GM19351 (cell line): ENCODE results near the gene TRMT11.

Source experiments
- ATAC-seq: cut with Tn5 transposase; IDR thresholded peaks from one replicate; pipeline ENCODE4 v1.9.1; 2021; ENCODE audit warnings: mild to moderate bottlenecking, moderate library complexity; ENCODE audit not compliant: unreplicated experiment

TRMT11 gene

DNA sequence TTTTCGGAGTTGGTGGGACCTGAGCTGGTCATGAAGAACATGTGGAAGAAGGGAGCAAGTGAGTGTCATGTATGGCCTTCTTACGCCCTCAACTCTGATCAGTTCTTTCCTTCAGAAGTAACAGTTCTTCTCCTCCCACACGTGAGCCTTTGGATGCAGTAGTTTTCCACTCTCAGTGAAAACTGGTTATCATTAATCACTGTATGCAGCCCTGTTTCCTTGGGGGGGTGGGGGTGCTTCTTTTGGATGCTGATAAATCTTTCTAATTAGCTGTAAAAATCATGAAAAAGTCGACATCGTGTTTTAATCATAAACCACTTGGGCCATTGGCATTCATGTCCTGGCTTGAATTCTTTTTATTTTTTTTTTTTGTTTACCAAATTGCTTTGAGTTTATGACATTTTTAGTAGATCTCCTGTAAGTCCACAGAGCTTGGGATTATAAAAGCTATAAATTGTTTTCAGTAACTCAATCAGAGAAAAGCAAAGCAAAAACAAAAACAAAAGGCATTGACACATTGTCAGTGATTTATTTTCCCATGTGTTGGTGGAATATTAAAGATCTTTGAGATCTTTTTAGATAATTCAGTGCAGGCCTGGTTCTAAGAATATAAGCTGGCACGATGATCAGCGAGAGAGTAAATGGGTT, 84.8 kb downstream of the TRMT11 start:
- ATAC-seq = no peak

DNA sequence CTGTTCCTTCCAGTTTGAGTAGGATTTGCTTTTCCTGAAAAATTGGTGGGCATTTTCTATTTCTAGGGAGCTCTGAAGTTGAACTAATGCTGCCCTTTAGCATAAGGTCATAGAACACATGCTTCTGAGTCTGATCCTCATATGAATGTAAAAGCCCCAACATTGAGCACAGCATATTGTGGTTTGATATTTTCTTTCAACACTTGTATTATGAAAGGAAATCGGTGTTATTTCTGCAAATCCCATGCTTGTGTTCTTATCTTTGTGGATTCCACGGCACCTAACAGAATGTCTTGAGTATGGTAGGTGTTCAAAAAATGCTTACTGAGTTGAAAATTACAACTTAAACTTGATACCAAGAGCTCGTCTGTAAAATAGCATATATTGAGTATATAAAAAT, 85.8 kb downstream of the TRMT11 start:
- no peak for ATAC-seq

DNA sequence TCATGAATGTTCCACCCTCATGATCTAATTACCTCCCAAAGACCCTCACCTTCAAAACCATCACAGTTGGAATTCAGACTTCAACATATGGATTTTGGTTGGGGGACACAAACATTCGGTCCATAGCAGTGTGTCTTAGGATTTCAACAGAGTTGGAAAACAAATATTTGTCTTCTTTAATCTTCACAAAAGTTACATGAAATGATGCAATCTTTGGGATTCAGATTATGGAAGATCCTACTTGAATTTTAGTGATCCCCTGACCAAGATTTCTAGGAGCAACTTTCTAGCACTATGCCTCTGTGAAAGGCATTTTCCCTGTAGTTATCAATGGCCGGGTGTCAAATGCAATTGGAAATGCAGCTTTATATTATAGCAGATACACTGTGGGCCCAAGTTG, 86.5 kb downstream of the TRMT11 start:
- no peak for ATAC-seq

DNA sequence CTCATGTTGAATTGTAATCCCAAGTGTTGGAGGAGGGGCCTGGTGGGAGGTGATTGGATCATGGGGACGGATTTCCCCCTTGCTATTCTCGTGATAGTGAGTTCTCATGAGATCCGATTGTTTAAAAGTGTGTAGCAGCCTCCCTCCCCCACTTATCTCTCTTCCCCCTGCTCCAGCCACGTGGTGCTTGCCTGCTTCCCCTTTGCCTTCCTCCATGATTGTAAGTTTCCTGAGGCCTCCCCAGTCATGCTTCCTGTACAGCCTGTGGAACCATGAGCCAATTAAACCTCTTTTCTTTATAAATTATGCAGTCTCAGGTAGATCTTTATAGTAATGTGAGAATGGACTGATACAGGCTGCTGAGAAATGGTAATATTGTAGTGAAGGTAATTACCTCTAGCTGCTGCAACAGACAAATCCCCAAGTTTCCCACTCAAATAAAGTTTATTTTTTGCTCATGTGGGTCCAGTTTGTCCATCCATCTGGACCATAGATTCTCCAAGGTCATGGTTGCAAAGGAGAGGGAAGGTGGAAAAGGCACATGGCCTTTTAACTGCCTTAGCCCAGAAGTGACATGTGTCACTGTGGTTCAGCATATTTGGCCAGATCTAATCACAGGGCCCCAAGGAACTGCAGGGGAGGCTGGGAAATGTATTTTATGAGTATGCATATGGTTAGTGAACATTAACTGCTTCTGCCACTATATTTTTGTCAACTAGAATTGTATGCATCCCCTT, 89.2 kb downstream of the TRMT11 start:
- ATAC-seq = no peak

DNA sequence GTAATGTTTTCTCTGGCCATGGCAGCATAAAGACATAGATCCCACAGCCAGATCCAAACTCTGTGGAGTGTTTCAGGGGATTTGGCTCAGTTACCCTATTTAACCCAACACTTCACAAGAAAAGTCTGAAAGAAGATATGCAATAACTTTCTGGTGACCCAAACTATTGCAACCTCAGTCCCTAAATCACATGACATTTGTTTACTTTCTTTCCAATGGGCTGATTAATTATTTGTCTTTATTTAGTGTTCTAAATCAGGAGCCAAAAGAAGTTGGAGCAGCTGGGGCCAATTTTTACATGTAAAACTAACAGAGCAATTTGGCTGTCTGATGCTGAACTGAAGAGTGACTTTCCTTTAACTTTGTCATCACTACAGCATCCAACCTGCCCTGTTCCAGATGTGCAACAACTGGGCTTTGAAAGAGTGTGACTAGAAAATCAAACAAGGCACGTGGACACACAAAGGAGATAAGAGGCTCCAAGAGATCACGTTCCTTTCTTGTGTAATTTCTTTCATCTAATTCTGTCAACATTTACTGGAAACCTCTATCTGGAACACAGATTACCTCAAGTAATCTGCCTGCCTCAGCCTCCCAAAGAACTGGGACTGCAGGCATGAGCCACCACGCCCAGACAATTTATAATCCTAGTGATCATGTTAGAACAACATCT, 90.8 kb downstream of the TRMT11 start:
- no peak for ATAC-seq

DNA sequence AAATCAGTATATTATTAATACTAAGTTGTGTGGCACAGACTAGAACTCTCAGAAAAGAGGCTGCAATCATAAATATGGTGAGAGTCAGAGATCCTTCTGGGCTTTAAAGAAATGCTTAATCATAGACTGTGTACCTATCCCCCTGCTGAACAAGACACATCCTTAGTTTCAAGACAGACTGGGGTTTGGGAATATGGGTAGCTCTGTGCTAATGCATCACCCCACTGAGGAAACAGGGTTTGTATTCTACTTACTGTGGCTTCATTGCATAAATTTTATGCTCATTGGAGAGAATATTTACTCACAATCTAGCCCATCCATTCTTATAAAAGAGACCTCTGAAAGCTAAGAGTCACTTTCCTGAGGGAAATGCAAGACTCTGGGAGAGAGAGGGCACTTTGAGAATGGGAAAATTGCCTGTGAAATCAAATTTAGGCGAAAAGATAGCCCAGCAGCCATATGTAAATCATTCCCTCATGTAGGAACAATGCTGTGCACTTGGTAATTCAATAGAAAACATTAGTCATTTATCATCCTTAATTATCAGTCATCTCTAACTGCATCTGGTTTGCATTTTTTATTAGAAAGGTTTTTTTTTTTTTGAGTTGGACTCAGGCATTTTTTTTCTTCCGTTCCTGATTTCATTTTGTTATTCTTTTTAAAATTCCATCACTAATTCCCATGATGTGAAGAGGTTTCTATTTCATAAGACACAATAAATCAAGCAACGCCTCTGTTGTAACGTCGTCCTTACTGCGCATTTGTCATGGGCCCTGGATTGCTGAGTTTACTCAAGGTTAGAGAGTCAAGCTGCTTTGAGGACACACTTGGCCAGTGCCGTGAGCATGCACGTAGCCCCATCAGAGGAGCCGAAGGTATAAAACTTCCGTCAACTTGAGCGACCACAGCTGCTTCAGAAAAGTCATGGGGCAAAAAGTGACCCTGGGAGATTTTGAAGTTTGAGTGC, 91.8 kb downstream of the TRMT11 start:
- no peak for ATAC-seq

DNA sequence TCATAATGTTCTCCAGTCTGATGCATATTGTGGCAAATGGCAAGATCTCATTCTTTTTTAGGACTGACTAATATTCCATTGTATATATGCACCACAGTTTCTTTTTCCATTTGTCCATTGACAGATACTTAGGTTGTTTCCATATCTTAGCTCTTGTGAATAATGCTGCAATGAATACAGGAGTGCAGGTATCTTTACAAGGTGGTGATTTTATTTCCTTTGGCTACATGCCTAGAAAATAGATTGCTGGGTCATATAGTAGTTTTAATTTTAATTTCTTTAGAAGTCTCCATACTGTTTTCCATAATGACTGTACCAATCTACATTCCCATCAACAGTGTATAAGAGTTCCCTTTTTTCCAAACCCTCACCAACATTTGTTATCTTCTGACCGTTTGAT, 97.5 kb downstream of the TRMT11 start:
- no peak for ATAC-seq

DNA sequence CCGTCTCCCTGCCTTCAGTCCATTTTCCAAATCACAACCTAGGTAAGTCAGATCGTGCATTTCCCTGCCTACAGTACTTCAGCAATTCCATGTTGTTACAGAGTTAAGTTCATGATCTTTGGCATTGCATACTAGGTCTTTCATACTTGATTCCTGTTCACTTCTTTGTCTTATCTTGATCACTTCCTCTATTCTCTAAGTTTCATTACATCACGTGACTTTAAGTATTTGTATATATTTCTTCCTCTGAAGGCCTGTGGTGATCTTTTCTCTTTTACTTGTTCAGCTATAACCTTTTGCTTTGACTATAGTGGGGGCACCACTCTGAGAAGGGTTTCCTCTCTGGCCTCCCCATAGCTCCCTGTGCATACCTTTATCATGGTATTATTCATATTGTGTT, 100.2 kb downstream of the TRMT11 start:
- ATAC-seq = peak; percentile 84
